NCI-H446 treated with DMSO at 0.1 percent for 48 hours (cell line): Measurements from ENCODE around the gene GNAS.

ENCODE experiments used
- DNase-seq: peaks from one replicate; lab custom pipeline; 2025; lab: John Stamatoyannopoulos, UW

GNAS gene

DNA sequence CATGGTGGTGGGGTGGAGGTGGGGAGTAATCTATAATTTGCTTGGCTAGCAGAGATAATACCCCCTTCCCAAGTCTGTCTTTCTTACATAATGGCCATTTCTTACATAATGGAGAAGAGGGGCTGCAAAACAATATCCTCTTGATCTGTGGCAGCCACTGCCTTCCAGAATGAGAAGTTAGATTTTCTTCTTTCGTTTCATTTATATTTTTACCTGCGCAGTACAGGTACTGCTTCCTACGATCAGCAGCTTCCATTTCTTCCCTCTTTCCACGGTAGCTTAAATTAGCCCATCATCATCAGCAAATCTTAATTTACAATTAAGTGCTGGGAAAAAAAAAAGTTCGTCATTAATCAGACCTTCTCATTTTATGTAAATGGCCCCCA is 30.2 kb downstream of the GNAS start:
- DNase-seq: no peak

DNA sequence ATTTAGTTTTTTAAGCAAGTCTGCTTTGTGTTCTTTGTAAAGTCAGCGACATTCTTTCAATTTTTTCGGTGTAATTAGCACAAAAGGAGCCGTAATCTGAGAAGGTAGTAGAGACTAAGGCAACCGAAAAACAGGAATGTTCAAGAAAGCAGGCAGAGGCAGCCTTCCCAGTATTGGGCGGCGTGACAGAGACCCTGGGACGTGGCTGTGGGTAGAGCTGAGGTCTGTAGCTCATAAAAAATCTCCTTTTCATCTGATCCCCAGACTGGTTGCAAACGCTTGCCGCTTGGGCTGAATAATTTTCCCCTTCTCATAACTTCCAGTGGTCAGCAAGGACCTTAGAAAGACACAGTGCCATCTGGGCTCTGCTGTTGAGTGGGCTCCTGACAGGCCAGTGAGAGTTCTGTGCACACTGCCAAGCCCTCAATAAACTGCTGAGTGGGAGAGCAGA is 30.8 kb downstream of the GNAS start:
- DNase-seq: no peak

DNA sequence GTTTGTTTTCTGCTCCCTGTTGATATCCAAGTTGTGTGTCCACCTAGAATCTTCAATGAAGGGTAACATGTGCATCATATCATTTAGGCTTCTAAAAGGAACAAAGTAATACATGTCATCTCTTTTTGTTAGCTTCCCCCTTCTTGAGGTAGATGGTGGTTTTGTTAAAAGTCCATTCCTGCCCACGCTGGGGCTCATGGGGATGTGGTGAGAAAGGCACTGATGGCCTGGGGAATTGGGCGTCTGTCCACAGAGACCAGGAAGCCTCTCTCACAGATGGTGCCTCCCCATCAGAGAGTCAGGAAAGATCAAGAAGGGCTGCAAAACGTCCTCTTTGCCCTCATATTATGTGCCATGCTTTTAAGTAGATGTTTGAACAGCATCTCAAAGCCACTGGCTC is 32.5 kb downstream of the GNAS start:
- DNase-seq: no peak

DNA sequence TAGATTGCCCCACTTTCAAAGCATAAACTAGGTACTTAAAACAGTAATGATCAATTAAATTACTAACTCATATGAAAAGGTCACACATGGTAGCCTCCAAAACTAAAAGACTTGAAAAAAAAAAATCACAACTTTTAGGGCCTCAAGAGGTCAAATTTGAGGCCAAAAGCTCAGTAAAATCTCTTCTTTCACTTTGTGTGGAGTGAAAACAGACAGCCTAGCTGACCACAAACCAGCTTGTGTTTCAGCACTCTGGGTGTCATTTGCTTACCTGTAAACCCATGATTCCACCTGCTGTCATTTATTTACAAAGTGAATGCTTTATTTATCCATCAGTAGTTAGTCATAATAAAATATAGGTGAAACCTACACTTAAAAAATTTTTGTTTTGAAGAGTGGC is 34.0 kb downstream of the GNAS start:
- no peak for DNase-seq

DNA sequence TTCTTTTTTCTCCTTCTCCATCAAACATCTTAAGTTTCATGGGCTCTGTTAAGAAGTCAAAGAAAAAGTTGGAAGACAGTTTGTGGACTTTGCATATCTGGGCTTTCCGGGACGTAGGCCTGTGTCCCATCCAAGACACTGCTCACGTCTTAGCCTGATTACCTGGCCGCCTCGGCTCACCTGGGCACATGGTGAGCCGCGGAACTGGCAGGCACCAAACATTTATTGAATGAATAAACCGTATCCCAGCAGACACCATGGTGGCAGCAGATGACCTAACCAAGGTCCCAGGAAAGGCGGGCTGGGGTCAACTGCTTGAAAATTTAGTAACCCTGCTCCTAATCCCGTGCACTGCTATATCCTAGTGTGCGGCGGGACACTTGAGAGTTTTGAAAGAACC is 35.6 kb downstream of the GNAS start:
- DNase-seq: no peak

DNA sequence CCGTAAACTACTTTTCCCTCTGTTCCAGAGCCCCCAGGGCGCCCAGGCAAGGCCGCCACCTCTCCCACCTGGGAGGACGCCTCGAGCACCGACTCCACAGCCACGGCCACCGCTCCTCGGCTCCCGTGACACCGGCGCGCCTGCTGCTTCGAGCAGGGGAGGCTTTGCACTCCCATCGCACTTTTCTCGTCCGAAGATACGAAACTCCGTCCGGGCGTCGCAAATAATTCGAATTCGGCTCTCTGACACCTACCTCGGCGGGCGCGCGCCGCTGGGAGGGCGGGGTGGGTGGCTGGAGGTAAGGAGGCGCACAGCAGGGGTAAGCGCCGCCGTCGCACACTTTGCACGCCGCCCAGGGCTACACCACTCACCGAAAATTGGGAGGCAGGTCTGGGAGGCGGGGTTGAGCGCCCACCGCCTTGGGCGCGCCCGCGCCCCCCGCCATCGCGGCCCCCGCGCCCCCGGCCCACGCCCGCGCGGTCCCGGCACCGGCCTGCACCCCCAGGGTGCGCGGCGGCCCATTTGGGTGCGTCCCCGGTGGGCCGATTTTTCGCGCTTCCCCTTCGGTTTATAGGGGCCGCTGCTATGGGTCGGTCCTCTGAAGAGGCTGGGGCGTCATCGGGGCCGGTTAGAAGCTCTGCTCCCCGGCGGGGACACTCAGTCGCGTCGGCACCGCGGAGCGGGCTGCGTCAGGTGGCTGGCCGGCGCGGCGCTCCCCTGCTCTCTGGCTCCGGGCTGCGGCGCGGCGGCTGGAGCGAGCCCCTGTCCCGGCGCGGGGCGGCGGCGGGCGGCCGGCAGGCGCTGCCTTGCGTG is 36.2 kb downstream of the GNAS start:
- DNase-seq: peak; percentile 68

DNA sequence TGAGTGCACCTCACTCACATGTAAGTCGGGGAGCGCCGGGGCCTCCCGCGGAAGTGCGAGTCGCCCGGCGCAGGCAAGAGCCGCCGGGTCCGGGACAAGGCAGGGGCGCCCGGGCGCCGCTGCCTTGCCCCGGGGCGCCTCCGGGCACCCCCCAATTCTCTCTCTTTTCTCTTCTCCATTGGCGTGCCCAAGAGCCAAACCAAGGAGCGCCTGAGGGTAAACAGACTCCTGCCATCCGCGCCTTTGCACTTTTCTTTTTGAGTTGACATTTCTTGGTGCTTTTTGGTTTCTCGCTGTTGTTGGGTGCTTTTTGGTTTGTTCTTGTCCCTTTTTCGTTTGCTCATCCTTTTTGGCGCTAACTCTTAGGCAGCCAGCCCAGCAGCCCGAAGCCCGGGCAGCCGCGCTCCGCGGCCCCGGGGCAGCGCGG is 36.8 kb downstream of the GNAS start:
- DNase-seq: no peak

DNA sequence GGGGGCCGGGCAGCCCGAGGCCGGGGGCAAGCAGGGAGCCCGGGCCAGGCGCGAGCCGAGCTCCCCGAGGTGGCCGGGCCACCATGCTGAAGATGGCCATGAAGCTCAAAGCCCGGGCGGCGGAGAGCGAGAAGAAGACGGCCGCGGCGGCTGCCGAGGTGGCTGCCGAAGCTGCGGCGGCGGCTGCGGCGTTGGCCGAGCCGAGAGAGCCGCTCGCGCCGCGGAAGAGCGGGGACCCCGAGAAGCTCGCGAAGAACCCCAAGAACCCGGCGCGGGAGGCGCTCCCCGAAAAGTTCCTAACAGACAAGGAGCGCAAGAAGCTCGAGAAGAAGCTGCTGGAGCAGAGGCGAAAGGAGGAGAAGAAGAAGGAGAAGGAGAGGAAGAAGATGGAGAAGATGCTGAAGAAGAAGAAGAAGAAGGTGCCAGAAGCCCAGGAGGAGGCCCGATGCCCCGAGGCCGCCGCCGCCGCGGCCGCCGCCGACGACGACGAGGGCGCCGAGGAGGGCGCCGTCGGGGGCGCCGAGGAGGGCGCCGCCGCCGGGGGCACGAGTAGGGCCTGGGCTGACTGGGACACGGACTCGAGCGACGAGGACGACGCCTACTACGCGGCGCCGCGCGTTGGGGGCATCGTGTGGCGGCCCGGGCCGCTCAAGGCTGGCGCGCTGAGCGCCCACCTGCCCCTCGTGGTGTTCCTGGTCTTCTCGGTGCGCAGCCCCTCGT is 37.4 kb downstream of the GNAS start:
- no peak for DNase-seq

DNA sequence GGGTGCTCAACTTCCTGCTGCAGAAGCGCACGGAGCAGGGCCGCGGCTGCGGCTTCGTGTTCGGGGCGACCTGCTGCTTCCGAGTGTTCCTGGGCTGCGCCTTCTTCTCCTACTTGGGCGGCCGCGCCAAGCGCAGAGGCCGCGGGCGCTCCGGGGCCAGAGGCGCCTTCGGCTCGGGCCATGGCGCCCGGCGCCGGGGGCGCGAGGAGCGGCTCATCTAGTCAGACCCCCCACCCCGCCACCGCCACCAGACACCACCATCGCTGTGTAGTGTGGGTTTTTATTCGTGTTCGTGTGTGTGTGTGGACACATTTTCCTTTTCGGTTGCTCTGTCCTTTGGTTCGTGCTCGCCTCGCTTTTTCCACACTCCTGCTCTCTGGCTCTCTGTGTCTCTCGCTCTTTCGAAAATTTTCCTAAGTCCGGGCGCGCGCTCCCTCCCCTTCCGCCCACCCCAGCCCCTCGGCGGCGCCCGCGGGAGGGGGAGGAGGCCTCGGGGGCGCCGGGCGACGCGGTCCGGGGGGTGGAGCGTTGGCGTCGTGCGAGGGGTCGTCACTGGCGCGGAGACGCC is 38.1 kb downstream of the GNAS start:
- peak; percentile 54 for DNase-seq

DNA sequence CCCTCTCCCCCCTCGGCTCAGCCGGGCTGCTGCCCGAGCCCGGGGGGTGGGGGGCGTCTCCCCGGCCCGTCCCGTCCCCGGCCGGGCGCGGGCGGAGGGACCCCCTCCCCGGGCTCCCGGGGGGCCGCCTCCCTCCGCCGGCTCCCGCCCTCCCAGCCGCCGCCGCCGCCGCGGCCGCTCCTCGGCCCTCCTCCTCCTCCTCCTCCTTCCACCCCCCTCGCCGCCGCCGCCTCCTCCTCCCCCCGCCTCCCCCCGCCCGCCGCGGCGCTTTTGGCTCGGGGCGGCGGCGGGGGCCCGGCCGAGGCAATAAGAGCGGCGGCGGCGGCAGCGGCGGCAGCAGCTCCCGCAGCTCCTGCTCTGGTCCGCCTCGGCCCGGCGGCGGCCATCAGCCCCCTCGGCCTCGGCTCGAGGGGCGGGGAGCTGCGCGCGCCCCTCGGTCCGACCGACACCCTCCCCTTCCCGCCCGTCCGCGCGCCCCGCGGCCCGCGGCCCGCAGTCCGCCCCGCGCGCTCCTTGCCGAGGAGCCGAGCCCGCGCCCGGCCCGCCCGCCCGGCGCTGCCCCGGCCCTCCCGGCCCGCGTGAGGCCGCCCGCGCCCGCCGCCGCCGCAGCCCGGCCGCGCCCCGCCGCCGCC is 38.7 kb downstream of the GNAS start:
- DNase-seq: no peak

DNA sequence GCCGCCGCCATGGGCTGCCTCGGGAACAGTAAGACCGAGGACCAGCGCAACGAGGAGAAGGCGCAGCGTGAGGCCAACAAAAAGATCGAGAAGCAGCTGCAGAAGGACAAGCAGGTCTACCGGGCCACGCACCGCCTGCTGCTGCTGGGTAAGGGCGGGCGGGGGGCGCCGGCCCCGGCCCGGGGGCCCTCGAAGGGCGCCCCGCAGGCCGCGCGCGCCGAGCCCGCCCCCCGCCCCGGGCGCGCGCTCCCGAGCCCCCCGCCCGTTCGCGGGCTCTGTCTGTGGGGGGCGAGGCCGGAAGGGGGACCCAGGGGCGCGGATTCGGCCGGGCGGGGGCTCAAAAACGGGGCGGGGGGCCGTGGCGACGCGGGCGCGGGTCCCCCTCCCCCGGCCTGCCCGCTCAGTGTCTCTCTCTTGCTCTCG is 39.2 kb downstream of the GNAS start:
- DNase-seq: no peak

DNA sequence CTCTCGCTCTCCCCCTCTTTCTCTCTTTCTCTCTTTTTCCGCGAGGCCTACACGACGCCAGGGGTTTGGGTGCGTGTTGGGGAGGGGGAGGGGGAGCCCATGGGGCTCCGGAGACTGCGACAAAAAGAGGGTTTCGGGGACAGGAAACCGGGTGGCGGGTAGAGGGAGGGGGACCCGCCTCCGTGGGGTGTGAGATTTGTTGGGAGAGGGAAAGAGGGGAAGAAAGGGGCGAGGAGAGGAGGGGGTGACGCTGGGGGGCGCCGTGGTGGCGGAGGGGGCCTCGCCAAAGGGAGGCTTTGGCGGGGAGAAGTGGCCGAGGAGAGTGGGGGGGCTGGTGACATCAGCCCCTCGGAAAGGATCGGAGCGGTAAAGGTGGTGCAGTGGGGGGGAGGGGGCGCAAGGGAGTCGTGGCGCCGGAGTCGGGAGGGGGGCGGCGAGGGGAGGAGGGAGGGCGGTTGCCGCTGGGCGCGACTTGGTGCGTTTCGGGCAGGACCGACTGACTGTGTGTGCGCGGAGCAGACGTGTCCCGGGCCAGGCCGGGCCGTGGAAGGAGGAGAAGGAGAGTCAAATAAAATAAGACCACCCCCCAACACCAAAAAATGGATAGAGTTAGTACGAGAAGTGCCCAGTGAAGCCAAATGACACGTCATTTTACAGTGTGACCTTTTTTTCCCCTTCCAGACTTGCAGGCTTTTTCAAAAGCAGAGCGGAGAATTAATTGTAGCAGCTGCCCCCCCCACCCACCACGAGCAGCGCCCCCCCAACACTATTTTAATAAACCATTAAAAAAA is 39.8 kb downstream of the GNAS start:
- DNase-seq: peak; percentile 66

DNA sequence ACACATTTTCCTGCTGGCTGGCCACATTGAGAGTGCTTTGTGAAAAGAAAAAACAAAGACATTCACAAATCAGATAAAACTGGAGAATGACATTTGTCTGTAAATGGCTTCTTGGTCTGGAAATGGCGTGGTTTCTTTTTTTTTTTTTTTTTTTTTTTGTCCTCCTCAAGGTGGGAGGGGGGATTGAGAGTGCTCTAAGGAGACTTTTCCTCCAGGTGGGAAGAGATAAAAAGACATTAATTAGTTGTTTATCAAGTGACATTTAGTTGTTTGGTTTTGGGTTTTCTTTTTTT is 40.4 kb downstream of the GNAS start:
- DNase-seq: no peak

DNA sequence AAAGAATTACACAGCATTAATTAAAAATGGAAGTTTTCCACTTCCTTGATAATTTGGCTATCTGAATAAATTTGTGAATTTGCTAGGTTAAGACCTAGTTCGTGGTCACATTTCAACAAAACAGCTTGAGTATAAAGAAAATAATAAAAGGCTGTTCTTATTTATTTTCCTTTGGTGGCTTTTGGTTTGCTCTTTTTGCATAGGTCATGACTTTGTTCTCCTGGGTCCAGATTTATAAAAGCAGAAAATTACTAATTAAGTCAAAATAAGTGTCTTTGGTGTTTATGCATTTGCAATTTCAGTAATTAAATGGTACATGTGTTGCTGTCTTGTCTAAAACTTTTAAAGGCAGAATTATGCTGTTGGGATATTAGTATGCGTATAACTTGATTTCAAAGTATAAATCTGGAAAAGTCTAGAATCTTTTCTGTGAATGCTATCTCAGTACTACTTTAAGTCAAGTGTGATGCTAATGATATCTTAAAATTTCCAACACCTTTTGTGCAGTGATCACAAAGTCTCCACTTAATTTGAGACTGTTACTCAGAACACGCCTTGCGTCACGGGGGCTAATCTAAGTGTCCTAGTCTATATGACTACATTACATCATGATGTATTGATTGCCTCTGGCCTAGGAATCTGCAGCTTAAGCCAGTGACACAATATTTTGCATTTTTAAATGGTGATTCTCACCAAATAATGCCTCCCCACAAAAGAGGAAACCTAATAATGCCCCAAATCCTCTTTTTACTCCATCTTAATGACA is 41.0 kb downstream of the GNAS start:
- peak; percentile 18 for DNase-seq

DNA sequence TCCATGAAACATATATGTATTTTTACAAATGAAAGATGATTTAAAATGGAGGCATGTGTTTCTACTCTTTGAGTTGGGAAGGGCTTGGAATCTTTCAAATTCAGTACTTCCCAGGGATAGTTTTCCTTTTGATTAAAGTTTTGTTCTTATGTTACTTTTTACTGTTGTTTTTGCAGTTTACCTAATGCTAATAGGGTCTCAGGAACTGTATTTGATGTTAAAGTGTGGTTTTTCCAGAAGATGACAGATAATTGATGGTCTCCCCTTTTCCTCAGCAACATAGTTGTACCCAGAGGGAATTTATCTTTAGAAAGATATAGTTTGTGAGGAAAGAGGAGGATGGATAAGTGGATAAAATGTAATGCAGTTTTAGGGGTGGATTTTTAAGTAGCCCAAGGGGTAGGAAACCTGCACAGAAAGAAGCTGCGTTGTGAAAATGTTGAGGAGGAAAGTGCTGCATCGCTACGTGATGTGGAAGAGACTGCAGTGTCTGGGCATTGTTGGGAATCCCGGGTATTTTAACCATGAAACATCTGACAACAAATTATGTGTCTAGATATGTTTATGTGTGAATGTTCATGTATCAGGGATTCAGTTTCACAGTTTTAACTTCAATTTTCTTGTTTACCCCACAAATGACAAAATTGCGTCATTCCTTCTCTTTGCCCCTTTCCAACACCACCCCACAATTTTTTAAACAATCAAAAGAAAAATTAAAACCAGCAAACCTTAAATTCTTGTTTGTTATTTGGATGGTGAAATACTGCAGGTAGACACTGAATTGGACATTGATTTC is 42.3 kb downstream of the GNAS start:
- DNase-seq: no peak

DNA sequence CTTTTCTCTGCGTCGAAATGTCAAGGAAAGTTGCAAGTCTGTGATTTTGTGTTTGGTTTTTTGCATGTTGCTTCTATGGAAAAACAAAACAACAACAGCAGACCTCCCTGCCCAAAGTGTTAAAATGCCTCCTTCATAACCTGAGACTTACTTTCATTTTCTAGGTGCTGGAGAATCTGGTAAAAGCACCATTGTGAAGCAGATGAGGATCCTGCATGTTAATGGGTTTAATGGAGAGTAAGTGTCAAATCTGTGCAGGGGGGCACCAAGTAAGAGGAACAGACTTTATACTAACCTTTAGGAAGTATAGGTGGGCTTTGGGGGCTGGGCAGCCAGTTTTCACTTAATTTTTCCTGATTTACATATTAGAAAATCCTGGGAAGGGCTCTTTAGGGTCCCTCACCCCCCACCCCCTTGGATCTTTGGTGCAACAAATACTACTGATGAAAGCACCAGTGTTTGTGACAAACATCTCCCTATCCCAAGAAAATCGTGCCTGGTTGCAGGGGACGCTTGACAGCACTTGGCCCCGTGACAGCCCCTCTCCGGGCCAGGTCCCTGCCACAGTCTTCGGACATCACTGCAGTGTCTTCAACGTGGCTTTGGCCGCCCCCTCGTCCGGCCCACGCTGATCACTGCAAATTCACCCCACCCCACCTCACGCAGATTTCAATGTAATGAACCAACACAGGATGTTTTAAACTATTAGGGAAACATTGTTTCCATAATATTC is 43.1 kb downstream of the GNAS start:
- no peak for DNase-seq

DNA sequence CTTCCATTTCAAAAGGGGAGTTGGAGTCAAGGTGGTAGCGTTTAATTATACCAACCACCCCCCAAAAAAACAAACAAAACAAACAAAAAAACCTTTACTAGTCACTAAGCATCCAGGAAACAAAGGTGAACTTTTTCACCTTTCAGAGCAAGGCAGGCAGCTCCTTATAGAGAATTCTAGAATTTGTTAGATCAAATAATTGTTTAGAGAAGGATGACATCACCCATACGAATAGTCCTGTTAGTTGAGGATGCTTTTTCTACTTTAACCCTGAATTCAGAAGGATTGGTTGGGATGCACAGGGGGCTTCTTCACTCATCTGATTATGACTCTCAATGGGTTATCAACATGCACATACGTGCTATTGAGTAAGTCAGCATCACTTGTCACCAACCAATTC is 44.3 kb downstream of the GNAS start:
- no peak for DNase-seq

DNA sequence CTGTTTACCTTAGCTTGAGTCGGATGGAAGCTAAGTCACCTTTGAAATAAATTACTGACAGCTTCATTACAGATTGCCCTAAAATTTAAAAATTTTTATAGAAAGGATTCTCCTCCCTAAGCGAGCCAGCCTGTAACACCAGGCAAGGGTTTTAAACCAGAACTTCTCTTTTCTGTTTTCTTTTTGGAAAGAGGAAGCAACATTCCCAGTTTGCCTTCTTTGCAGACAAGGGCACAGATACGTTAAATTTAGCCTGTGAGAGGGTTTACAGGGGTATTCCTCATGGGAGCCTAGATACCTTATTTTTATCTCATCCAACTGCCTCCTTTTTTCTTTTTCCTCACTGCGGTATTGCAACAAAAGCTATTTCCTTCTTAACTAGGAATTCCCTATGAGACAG is 45.0 kb downstream of the GNAS start:
- no peak for DNase-seq

DNA sequence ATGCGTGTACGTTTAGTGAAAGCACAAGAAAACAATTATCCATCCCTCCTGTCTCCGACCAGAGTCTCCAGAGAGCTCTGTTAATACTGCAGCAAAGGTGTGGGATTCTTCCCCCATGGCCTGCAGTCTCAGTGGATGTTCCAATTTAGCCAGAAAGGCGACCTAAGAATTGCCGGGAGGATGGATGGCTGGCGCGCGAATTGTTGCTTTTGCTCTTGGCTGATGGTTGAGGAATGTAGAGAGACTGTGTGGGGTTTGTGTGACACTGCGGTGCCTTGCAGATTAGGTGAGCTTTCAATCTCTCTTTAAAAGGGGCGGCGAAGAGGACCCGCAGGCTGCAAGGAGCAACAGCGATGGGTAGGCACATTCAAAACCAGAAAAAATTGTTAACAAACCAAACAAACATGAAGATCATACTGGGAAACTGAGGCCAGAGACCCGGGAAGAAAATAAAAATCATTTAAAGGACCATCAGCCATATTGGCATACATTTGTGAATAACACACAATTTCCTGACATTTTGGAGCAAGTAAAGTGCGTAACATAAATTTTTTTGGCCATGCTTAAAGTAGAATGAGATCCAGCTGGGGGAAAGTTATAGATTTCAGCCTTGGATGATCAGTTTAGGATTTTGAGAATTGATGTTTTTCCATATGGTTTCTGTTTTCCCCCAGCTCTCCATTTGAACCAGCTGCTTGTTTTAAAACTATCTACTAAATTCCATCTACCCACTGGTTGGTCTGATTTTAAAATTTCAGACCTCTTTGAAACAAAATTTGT is 46.3 kb downstream of the GNAS start:
- DNase-seq: no peak
